RWPE2 (cell line): ENCODE results near the gene GPC1.

Experiments
- ATAC-seq: fragments of 200-7000 bp; cut with Tn5 transposase; 3 replicates; pipeline ENCODE4 v1.9.1; 2021; ENCODE audit warnings: low read depth
- DNase-seq: peaks from one replicate; pipeline ENCODE4 v3.0.0-alpha.2; 2020; ENCODE audit warnings: low spot score
- H3K27ac ChIP-seq: fragments of 450-650 bp; 2 replicates; pipeline ENCODE4 v1.5.1; 2017; ENCODE audit warnings: mild to moderate bottlenecking; ENCODE audit not compliant: poor library complexity, severe bottlenecking
- H3K27me3 ChIP-seq: fragments of 250-450 bp; sonication (Bioruptor Pico); 2 replicates; pipeline ENCODE4 v1.5.1; 2021; ENCODE audit warnings: mild to moderate bottlenecking, moderate library complexity; ENCODE audit not compliant: insufficient read depth, poor library complexity, severe bottlenecking
- H3K36me3 ChIP-seq: fragments of 250-450 bp; sonication (Bioruptor Pico); 2 replicates; pipeline ENCODE4 v1.5.1; 2020; ENCODE audit warnings: low read depth, mild to moderate bottlenecking, moderate library complexity
- H3K4me1 ChIP-seq: fragments of 250-450 bp; sonication (Bioruptor Pico); 2 replicates; pipeline ENCODE4 v1.5.1; 2021; ENCODE audit warnings: mild to moderate bottlenecking, moderate library complexity; ENCODE audit not compliant: insufficient read depth, poor library complexity, severe bottlenecking
- H3K4me3 ChIP-seq: fragments of 250-450 bp; sonication (Bioruptor Pico); 2 replicates; pipeline ENCODE4 v1.5.1; 2021; ENCODE audit warnings: mild to moderate bottlenecking, moderate library complexity; ENCODE audit not compliant: severe bottlenecking
- H3K9me3 ChIP-seq: fragments of 250-450 bp; sonication (Bioruptor Pico); 2 replicates; pipeline ENCODE4 v1.5.1; 2021; ENCODE audit warnings: mild to moderate bottlenecking, moderate library complexity; ENCODE audit not compliant: severe bottlenecking
- TF ChIP-seq, protein P1 (sequence below): fragments of 450-650 bp; IDR thresholded peaks from one replicate; pipeline ENCODE4 v1.5.1; 2017; ENCODE audit warnings: mild to moderate bottlenecking, moderate library complexity; ENCODE audit not compliant: poor library complexity, severe bottlenecking

The GPC1 gene

DNA sequence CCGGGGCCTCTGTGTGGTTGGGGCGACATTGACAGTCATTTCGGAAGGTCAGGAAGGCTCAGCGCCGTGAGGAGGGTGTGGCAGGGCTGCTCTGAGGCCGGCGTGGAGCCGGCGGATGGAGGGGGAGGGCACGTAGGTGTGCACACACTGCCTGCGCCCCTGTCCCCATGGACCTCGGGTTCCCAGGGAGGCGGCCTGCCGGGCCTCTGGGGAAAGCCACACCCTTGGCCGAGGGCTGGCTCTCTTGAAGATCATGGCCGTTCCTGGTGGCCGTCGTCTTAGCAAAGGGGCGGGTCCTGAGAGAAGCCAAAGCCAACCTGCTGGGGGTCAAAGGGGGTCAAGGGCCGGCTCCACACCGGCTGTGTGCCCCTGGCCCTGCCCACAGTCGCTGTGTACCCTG is 11.9 kb downstream of the GPC1 start:
- TF ChIP-seq, protein P1, sequence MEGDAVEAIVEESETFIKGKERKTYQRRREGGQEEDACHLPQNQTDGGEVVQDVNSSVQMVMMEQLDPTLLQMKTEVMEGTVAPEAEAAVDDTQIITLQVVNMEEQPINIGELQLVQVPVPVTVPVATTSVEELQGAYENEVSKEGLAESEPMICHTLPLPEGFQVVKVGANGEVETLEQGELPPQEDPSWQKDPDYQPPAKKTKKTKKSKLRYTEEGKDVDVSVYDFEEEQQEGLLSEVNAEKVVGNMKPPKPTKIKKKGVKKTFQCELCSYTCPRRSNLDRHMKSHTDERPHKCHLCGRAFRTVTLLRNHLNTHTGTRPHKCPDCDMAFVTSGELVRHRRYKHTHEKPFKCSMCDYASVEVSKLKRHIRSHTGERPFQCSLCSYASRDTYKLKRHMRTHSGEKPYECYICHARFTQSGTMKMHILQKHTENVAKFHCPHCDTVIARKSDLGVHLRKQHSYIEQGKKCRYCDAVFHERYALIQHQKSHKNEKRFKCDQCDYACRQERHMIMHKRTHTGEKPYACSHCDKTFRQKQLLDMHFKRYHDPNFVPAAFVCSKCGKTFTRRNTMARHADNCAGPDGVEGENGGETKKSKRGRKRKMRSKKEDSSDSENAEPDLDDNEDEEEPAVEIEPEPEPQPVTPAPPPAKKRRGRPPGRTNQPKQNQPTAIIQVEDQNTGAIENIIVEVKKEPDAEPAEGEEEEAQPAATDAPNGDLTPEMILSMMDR: no peak
- peaks cover 30% of the 10 kb centered on the region for H3K4me1 ChIP-seq
- H3K27me3 ChIP-seq: no peaks in the 10 kb centered on the region
- no peak overlapping the region for H3K4me3 ChIP-seq
- DNase-seq (no peak), ATAC-seq (no peak)
- peaks cover 17% of the 10 kb centered on the region for H3K36me3 ChIP-seq
- no peak overlapping the region for H3K27ac ChIP-seq
- H3K9me3 ChIP-seq: no peaks in the 10 kb centered on the region

DNA sequence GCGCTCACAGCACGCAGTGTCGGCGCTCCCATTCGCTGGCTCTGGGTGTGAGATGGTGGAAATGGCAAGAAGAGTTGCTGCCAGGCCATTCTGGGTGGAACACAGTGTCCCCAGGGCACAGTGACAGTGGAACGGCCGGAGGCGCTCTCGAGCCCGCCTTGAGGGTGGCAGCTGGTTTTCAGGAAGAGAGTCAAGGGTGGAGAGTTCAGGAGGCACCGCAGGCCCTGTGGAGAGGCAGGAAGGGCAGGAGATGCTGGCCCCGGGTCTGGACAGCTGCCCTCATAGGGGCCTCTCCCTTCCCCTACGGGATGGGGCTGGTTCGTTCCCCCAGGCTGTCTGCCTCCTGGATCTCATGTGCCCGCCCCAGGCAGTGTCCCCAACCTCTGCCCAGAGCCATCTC is 12.5 kb downstream of the GPC1 start:
- TF ChIP-seq, protein P1: no peak
- H3K36me3 ChIP-seq: peaks cover 16% of the 10 kb centered on the region
- no peaks in the 10 kb centered on the region for H3K27me3 ChIP-seq
- H3K27ac ChIP-seq: no peak overlapping the region
- H3K4me1 ChIP-seq: peaks cover 27% of the 10 kb centered on the region
- no peak overlapping the region for H3K4me3 ChIP-seq
- no peak for ATAC-seq
- no peak for DNase-seq
- no peaks in the 10 kb centered on the region for H3K9me3 ChIP-seq

DNA sequence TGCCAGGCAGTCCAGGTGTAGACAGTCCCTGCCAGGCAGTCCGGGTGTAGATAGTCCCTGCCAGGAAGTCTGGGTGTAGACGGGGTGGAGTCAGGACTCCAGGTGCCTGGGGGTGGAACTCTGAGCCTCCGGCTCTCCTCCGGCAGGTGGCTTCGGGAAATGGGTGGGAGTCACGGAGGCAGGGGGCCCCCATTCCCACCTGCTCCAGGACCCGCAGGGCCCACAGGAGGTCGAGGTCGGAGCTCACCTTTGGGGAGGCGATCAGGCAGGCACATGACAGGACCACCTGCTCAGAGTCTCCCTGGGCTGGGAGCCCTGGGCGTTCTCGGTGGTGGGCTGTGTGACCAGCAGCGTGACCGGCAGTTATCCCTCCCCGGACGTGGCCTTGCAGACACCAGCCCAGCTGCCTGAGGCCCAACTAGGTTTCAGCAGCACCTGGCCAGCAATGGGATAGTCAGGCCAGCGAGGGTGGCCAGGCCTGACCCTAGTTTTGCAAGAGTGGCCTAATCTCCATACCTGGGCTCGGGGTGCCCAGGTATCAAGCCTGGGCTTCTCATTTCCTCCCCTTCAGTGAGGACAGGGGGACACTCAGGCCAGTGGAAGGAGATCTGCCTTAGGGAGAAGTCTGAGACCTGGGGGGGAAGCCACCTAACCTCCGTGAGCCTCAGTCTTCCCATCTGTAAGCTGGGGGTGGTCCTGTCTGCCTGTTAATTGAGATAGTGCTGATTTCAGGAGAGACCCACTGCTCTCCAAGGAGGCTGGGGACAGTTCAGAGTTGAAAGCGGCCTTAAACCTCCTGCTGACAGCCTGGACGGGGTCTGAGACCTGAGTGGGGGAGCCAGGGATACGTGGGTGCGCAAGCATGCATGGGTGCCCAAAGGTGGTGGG is 13.2 kb downstream of the GPC1 start:
- Histone ChIP-seq H3K27ac (peak overlapping the region; percentile 49), H3K36me3 (peaks cover 16% of the 10 kb centered on the region), H3K9me3 (no peaks in the 10 kb centered on the region), H3K4me1 (peaks cover 26% of the 10 kb centered on the region), H3K27me3 (no peaks in the 10 kb centered on the region), H3K4me3 (no peak overlapping the region)
- TF ChIP-seq, protein P1: no peak
- no peak for DNase-seq
- ATAC-seq: no peak

DNA sequence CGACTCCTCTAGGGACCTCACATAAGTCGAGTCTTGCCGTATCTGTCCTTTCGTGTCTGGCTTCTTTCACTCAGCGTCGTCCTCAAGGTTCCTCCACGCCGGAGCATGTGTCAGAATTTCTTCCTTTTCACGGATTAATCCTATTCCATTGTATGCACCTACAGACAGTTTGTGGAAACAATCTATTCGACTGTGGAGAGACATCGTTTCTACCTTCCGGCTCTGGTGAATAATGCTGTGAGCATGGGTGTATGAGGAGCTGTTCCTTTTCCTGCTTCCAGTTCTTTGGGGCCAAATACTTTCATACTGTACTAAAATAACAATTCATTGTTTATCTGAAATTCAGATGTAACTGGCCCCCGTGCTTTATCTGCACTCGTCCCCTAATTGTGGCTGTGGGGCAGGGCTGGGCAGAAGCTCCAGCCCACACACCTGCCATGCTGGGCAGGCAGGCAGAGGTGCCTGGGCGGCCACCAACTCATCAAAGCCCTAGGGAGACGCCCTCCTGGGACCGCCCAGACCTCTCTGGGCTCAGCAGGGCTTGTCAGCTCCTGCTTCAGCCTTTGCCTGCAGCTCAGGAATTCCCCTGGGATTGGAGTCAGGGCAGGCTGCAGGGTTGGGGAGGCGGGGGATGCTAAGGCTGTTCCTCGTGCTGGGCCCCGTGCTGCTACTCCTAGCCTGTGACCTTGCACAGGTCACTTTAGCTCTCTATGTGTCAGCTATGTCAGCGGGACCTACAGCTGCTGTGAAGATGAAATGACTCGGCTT is 14.5 kb downstream of the GPC1 start:
- DNase-seq: no peak

More for the DNA sequence above, 14.5 kb downstream of the GPC1 start:
- H3K4me3 ChIP-seq: no peak overlapping the region
- H3K27ac ChIP-seq: peak overlapping the region; percentile 49
- H3K4me1 ChIP-seq: peaks cover 28% of the 10 kb centered on the region
- peaks cover 6% of the 10 kb centered on the region; the same call in 1 of the 2 replicates for H3K36me3 ChIP-seq
- no peaks in the 10 kb centered on the region for H3K9me3 ChIP-seq
- no peaks in the 10 kb centered on the region for H3K27me3 ChIP-seq
- ATAC-seq: peak; percentile 75
- TF ChIP-seq, protein P1: no peak
